Transverse colon (tissue), 3 donors: Measurements from ENCODE around the gene CDIPT.

Experiments used
- CTCF ChIP-seq, 5 experiments: fragments of 200-600 bp in 3 of 5; fragments of 450-650 bp in 2 of 5; sonication (generic) in 3 of 5; IDR thresholded peaks; 1 replicate in 2 of 5; 2 replicates in 3 of 5; pipeline ENCODE4 v1.5.1; 2016 to 2017; ENCODE audit warnings: antibody characterized with exemption in 5 of 5, inconsistent platforms in 3 of 5, mild to moderate bottlenecking in 2 of 5, moderate library complexity in 1 of 5
- POLR2A ChIP-seq: fragments of 450-650 bp; IDR thresholded peaks from one replicate; pipeline ENCODE4 v1.6.1; 2016; ENCODE audit warnings: antibody characterized with exemption, mild to moderate bottlenecking, moderate library complexity

GRCh38 chr16:29904947-29905346 is 41.9 kb upstream of the CDIPT start:
- TF ChIP-seq CTCF (IDR thresholded peaks at IDR 0.05) (no peak), POLR2A (no peak)
